ENCODE measurements around the gene GUK1.

The GUK1 gene

DNA sequence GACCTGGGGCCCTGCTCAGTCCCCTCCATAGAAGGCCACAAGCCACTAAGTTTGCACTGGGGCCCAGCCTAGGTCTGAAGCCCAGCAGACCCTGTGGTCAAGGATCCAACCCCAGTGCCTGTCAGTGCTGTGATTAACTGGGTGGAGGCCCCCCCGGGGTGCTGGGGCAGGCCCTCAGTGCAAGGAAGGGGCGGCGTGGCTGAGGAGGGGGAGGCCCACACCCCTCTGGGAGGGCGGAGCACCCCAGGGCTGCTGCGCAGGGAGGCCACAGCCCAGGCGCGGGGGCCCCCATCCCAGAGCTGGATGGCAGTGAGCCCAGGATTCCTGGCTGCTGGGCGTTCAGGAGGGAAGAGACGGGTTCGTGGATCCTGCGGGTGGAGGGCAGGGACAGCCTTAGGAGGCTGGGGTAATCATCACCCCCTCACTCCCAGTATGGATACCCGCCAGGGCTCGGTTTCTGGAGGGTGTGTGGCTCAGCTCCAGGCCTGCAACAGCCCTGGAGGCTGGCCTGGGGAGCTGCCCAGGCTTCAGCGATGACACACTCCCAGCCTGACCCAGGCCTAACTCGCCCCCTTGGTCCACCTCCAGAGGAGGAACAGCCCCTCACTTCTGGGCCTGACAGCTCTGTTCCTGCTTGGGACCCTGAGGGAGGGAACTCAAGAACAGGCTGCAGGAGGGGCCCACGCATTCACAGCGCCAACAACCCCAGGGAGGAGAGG, 10.5 kb downstream of the GUK1 start:
- no peak for DNase-seq (ENCODE audit: low spot score)

DNA sequence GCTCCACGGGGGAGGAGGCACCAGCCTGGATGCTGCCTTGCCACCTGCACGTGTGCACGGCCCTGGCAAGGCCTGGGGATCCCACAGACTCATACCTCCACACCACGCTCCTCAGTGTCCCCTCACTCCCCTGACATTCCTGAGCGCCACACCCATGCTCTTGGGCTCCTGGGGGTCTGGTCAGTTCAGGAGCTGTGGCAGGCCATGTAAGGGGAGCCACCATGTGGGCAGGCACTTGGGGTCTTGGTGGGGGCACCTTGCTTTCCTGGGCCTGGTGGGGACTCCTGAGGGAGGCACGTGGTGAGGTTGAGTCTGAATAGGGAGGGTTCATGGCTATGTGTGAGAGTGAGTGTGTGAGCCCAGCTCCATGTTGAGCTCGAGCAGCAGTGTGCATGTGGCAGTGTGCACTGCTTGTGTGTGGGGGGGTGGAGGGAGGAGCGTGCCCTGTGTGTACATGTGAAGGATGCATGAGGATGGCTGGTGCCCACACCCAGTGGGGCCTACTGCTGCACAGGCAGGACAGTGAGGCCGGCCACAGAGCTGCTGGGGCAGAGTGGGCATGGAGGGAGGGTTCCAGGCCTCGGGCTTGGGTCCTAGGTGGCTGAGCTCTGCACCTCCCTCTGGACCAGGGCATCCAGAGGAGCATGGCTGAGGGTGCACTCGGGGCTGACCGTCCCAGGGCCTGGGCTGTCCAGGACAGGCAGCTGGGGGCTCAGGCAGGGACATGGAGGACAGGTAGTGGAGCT, 11.3 kb downstream of the GUK1 start:
- no peak for DNase-seq (ENCODE audit: low spot score)

DNA sequence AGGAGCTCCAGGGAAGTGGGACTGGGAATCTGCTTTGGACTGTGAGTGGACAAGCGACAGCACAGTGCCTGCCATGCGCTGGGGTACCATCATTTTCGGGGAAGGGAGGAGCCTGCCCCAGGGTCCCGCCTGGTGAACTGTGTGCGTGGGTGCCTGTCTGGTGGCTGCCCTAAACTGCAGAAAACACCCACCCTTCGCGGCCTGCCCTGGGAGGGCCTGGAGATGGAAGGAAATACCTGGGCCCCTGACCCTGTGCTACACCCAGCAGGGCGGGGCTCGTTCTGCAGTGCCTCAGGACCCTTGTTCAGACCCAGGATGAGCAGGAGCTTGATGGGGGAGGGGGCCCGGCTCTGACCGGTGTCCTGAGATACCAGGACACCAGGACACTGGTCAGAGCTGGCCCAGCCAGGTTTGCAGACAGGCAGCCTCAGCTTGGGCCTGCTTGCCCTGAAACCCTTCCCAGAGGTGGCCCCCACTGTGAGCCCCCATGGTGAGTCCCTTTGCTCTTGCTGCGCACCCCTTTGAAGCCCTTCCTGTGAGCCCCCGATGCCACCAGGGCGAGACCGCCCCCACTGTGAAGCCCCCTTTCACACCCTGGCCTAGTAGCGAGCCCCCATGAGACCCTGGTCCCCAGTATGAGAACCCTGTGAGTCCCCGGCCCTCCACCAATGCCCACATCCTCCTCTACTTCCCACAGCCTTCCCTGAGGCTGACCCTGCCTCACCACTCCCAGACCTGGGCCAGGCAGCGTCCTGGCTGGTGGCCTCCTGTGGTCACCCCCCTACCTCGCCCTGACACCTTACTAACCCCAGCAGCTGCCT, 12.2 kb downstream of the GUK1 start:
- no peak for DNase-seq (ENCODE audit: low spot score)

DNA sequence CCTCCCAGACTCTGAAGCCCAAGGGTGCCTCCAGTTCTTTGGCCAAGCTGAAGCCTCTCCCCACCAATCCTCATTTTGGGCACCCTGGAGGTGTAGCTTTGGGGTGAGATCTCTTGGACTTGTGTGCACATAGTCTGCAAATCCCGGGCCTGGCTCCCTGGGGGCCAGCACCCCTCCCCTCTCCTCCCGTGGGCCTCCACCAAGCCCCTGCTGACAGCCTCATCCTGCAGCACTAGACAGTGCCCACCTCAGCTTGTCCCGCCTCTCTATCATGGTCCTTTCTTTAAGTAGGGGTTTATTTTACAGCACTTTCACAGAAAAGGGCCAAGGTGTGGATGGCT, 12.8 kb downstream of the GUK1 start:
- no peak for DNase-seq (ENCODE audit: low spot score)

DNA sequence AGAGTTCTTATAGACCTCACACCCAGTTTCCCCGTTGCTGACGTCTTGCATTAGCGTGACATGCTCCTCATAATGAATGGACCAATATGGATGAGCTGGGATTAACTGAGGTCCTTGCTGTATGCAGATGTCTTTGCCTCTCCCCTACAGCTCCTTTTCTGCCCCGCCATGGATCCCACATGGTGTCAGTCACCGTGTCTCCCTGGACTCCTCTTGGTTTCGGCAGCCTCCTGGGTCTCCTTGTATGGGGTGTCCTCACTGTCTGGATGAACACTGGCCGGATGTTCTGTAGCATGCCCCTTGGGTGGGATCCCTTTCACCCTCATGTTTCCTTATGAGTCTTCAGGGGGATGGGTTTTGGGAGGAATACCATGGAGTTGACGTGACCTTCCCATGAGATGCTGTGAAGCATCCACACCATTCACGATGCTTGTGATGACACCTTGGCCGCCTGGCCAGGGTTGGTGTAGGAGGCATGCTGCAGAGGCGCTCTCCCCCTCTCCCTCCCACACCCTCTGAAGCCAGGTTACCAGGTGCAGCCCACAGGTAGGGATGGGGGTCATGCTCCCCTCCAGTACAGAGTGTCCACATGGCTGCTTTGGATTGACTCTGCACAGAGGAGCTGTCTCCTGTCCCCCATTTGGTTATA, 14.1 kb downstream of the GUK1 start:
- no peak for DNase-seq (ENCODE audit: low spot score)

DNA sequence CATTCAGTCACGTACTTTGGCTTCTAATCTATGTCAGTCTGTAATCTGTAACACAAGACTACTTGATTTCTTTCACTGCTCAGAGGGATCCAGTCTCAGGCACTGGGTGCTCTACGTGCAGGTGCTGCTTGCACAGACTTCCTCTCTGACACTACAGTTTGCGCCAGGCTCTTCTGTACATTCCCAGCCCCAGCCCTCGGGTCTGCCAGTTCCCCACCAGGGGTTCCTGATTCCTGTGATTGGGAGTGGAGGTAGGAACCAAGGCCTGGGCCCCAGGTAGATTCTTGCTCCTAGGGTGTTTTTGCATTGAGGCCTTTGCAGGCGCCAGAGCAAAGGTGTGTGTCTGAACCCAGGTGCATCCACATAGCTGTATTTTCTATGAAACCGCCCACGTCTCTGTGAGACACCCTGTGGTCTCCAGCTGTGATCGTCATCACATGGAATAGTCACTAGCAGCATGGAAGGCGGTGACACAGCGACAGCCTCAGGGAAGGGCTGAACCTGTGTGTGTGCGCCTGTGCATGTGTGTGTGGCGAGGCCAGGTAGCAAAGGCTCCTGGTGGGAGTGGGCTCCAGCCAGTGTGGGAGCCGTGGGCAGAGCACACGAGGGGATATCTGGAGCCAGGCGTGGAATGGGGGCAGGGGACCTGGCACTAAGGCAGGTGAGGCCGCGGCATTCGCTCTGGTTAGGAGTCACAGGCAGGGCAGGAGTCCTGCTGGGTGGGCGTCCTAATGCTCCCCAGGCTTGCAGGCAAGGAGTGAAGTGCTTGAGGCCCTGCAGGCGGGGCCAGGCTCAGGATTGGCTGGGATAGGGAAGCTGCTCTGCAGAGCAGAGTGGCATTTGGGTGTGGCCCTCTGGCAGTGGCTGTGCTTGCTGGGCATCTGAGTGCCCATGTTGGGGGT, 14.8 kb downstream of the GUK1 start:
- no peak for DNase-seq (ENCODE audit: low spot score)

DNA sequence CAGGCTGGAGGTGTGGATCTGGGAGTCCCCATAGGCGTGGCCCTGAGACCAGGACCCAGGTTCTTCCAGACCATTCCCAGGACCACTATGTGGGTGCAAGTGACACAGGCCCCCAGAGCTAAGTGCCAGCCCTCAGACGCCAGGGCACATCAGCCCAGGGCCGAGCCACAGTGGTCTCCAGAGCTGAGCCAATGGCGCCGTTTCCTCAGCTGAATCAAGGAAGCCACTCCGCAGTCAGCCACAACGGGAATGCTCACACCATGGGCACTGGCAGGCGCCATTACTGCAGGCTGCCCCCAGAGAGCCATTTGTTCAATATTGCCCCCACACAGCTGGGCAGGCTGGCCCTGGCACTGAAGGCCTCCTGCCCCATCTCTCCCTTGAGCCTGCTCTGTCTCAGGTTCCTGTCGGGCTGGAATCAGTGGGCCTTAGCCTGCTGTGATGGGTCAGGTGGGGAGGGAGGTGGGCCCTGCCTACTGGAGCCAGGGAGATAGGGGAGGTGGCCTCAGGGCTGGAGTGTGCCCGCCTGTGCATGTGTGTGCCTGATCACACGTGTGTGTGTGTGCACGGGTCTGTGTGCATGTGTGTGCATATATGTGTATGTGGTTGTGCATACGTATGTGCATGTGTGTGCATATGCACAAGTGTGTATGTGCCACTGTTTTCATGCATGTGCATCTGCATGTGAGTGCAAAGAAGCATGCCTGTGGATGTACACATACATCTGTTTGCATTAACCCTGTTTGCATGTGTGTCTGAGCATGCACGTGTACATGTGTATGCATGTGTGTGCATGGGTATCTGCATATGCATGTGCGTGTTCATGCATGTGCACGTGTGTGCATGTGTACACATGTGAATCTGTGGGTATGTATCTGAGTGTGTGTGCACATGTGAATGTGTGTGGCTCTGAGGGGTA, 15.8 kb downstream of the GUK1 start:
- no peak for DNase-seq (ENCODE audit: low spot score)

DNA sequence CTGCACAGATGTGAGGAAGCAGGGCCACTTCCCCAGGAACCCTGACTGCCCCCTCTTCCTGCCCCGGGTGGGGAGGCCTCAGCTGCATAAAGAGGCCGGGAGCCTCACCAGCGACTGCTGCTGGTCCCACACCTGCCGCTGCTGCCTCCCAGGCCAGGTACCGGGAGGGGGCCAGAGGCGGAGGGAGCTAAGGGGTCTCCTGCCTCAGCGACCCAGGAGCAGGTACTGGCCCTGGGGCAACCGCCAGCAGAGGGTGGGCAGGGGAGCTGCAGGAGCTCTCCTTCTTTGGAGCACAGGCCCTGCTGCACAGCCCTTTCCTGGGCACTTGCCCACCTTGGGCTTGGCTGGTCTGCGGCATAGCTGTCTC, 16.4 kb downstream of the GUK1 start:
- DNase-seq (ENCODE audit: low spot score) = no peak

DNA sequence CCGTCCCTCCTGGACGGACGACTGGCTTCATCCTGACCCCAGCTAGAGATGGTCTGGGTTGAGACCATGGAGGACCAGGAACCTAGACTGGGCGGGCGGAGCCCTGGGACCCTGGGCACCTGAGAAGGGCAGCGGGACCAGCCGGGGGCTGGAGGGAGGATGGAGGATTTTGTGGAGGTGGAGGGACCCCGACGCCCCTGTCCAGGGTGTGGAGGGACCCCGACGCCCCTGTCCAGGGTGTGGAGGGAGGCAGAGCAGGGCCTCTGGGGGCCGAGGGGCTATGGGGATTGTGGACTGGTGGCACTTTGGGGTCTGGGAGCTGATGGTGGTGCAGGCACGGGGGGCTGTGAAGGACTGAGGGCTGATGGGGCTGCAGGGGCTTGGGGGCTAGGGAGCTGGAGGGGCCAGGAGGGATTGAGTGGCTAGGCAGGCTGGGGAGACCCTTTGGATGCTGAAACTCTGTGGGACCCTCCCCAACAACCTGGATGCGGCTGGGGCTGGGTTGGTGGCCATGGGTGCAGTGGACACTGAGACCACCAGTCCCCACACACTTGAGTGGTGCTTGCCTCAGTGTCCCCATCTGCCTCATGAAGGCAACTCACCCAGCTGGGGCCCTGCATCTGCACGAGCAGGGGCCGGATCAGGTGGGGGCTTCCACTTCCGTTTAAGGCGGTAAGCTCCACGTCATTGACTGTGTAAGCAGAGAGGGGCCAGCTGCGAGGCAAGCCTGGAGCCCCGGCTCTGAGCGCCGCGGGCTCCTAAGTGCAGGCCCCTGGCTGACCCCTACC, 17.1 kb downstream of the GUK1 start:
- DNase-seq (ENCODE audit: low spot score) = no peak

DNA sequence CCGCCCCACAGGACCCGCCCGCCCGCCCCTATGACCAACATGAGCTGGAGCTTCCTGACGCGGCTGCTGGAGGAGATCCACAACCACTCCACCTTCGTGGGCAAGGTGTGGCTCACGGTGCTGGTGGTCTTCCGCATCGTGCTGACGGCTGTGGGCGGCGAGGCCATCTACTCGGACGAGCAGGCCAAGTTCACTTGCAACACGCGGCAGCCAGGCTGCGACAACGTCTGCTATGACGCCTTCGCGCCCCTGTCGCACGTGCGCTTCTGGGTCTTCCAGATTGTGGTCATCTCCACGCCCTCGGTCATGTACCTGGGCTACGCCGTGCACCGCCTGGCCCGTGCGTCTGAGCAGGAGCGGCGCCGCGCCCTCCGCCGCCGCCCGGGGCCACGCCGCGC, 17.6 kb downstream of the GUK1 start:
- no peak for DNase-seq (ENCODE audit: low spot score)

DNA sequence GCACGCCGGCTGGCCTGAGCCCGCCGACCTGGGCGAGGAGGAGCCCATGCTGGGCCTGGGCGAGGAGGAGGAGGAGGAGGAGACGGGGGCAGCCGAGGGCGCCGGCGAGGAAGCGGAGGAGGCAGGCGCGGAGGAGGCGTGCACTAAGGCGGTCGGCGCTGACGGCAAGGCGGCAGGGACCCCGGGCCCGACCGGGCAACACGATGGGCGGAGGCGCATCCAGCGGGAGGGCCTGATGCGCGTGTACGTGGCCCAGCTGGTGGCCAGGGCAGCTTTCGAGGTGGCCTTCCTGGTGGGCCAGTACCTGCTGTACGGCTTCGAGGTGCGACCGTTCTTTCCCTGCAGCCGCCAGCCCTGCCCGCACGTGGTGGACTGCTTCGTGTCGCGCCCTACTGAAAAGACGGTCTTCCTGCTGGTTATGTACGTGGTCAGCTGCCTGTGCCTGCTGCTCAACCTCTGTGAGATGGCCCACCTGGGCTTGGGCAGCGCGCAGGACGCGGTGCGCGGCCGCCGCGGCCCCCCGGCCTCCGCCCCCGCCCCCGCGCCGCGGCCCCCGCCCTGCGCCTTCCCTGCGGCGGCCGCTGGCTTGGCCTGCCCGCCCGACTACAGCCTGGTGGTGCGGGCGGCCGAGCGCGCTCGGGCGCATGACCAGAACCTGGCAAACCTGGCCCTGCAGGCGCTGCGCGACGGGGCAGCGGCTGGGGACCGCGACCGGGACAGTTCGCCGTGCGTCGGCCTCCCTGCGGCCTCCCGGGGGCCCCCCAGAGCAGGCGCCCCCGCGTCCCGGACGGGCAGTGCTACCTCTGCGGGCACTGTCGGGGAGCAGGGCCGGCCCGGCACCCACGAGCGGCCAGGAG, 18.3 kb downstream of the GUK1 start:
- no peak for DNase-seq (ENCODE audit: low spot score)

DNA sequence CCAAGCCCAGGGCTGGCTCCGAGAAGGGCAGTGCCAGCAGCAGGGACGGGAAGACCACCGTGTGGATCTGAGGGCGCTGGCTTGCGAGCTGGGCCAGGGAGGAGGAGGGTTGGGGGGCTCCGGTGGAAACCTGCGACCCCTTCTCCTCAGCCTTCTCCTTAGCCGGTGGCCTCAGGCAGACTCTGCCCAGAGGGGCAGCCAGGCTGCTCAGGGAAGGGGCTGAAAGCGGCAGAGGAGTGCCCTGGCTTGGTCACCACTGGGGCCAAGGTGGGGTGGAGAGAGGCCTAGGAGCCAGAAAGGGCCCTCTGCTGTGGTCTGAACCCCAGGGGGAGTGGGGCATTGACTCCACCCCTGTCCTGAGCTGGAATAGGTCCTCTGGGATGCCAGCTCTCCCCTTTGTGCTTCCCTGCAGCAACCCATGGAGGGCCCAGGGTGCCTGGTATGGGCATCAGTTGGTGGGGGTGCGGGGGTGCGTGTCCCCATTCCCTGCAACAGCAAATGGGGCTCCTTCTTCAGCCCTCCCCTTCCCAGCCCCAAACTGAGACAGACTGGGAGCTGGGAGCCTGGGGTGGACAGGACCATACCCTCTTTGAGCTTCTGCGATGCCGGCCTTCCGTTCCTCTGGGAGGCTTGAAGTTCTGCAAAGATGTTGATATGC, 19.1 kb downstream of the GUK1 start:
- DNase-seq (ENCODE audit: low spot score) = no peak

DNA sequence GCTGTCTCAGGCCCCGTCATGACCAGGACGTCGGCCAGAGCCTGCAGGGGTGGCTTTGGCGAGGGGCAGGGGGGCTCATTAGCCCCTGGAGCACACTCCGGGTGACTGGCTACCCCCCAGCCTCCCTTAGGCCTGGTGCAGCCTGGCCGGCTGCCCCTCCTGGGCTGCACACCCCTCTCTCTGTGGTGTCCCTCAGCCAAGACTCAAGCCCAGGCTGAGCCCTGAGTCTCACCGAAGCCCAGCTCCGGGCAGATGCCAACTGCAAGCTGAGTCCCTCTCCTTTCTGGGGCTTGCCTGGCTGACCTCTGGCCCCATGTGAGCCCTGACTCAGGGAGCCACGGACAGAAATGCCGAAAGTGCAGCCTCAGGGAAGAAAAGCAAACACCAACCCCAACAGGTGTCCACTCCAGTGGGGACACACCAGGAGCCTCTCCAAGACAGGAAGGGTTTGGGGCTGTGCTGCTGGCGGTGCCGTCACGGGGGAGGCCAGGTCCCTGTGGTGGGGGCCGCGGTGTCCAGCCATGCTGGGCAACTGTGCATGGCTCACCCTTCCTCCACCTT, 20.2 kb downstream of the GUK1 start:
- DNase-seq (ENCODE audit: low spot score) = no peak

DNA sequence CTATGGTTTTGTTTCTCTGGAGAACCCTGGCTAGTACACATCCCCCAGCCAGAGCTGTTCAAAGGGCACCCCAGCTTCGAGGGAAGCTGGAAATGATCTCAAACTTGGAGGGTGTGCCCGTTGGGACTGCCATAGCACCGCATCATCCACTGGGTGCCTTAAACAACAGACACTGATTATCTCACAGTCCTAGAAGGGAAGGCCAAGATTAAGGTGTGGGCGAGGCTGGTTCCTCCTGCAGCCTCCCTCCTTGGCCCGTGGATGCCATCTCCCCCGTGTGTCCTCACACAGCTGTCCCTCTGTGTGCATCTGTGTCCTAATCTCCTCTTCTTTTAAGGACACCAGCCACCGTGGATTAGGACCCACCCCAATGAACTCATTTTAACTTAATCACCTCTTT, 21.3 kb downstream of the GUK1 start:
- no peak for DNase-seq (ENCODE audit: low spot score)

DNA sequence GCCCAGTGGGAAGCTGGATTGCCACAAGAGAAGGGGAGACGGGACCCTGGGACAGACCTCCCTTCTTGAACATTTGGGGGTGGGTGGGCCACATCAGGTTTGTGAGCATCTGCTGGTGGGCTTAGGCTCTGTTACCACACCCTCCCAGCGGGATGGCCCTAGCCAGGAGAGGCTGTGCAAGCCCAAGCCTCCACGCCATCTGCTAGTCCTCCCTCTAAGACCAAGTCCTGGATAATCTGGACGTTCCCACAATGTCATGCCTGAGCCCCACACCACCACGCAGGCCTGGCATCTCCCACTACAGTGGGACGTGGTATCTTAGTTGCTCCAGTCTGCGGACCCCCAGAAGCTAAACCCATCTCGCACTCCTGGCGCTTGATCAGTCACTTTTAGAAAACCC, 21.8 kb downstream of the GUK1 start:
- DNase-seq (ENCODE audit: low spot score) = no peak

DNA sequence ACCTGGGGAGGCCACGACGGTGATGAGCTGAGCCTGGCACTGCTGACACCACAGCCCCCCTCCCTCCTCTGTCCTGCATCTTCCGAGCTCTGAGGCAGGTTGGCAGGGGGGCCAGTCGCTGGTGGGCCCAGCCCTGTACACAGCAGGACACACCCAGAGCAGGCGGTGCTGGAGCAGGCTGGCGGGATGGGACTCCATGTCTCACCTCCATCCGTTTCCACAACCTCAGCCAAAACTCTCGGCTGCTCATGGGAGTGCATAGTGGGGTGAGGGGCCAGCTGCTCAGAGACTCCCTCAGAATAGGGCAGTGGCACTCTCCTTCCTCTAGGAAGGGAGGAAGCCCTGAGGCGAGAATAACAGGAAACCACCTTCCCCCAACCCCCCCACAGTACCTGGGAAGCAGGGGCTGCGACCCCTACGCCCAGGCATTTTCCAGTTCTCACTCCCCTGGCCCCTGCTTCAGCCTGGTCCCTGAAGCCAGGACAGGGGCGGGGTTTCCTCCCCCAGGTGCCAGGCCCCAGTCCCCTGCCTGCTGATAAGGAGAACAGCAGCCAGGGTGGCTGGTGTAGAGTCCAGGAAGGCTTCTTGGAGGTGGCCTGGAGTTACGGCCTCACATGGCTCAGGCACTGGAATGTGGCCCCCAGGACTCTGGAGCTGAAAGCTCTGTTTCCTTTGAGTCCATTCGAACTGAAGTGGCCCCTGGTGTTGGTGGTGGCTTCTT, 22.4 kb downstream of the GUK1 start:
- no peak for DNase-seq (ENCODE audit: low spot score)
